Measurements from ENCODE around the gene OR6N2. TPM values are rescaled to one million over a fixed set of nuclear protein-coding genes. Genes with fewer than 3 reads are reported as not detected.

OR6N2 gene
- total RNA-seq, 1 donor from 2014 or later: not detected

- ATAC-seq: no peak
- intact Hi-C loops (cut with DNase I): no loop called here
These were observed 12.6 kb upstream of the OR6N2 start for GRCh38 chr1:158793604-158794003.

DNA sequence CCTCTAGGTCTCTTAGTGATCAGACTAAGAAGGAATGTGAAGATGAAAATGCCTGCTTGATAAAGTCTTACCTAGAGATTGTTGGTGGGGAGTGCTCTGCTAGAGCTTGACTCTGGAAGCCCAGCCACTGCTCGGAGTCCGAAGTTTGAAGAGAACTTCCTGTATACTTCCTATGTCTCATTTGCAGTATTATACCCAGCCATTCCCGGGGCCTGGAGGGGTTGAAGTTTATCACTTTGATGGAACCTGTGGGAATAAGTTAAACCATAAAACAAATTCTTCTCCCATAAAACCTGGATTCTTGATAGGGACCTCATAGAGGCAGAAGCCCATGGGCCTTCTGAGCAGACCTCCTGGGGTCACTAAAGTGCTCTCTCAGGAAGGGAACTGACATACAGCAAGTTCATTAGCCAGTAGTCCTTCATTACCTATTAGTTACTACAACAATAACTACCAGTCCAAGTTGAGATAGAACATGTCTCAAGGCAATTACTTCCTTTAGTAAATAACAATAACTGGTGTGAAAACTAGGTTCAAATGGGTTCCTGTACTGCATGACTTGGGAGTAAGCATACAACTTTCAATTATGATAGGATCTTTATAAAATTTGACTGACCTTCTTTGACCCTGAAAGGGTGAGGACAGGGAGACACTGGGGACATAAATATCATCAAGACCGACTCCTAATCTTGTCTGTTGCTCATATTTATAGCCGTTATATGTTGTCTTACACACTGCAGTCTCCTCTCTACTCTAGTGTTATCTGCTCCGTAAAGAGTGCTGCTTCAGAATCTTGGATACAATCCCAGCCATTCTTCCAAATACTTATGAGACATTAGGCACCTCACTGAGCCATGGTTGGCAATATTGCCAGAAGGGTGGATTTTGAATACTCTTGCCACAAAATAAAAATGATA lies 8.8 kb downstream of the OR6N2 start, which contains the start of gene OR6N1:
OR6N1 (minus strand) TSS at position 246 of the 917 bp plus-strand sequence. CDS start 5,513 bp downstream, outside the sequence.
- no peak for ATAC-seq
- intact Hi-C loops (cut with DNase I): no loop called here
- no peak for DNase-seq (ENCODE audit: missing footprints)

More at GRCh38 chr1:158793604-158794003, 12.6 kb upstream of the OR6N2 start:
- DNase-seq (ENCODE audit: missing footprints): no peak

DNA sequence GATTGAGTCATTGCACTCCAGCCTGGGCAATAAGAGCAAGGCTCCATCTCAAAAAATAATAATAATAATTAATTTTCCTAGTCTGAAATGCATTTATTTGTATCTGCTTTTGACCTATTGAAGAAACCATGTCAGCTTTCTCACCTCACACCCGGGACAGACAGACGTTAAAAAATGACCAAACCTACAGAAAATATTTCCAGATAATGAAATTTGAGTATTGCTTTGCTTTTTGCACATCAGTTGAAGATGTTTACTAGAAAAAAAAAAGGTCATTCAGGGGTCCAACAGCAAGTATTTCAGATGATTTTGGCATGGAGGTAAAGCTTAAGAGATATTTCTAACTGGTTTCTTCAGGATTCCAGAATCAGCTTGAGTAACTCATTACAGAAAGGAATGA lies 26.6 kb downstream of the OR6N2 start, which contains the start of gene OR6K6:
OR6K6 (plus strand) TSS at position 301 of the 400 bp plus-strand sequence. CDS start 168 bp downstream, outside the sequence.
- ATAC-seq (no peak), DNase-seq (ENCODE audit: missing footprints) (no peak)
- intact Hi-C loops (cut with DNase I): no loop called here

- no peak for DNase-seq (ENCODE audit: missing footprints)
- intact Hi-C loops (cut with DNase I): no loop called here
- no peak for ATAC-seq
These were observed 28.8 kb downstream of the OR6N2 start for GRCh38 chr1:158752155-158752712.

GRCh38 chr1:158735848-158736247 lies 45.2 kb downstream of the OR6N2 start:
- intact Hi-C loops (cut with DNase I): no loop called here
- ATAC-seq (no peak), DNase-seq (ENCODE audit: missing footprints) (no peak)

GRCh38 chr1:158732524-158732923 lies 48.5 kb downstream of the OR6N2 start:
- ATAC-seq: no peak
- no peak for DNase-seq (ENCODE audit: missing footprints)
- intact Hi-C loops (cut with DNase I): no loop called here

DNA sequence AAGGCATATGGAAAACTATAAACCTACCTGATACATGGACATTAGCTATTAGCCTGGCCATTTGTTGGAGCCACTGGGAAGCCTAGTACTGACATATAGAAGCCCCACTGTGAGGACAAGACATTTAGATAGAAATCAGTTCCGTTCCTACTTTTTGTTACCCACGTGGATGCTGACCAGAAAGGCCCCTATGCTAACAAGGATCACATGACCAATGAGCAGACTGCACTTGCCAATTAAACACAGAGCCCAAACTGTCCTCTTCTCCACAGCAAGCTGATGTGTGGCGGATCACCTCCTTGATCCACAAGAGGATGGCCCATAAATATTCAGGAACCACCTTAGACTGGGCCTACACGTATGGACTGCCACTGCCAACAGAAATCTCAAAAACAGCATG lies 49.3 kb downstream of the OR6N2 start:
- no peak for DNase-seq (ENCODE audit: missing footprints)
- no peak for ATAC-seq
- intact Hi-C loops (cut with DNase I): no loop called here

DNA sequence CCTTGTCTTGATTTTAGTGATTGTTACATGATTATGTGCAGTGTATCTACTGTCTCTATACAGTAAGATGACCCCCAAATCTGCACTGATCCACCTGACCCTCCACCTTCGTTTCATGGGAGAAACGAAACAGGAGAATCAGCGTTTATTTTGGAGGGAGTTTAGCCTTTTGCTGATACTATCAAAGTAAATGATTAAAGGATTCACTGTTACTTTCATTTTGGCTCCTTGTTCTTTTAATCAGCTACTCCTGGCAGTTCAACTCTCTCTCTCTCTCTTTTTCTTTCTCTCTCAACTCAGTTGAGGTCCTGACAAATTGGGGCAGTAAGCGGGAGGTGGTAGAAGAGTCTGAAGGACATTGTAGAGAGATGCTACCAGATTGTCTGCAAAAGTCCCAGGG lies 50.6 kb downstream of the OR6N2 start:
- intact Hi-C loops (cut with DNase I): no loop called here

GRCh38 chr1:158728510-158729225 lies 52.3 kb downstream of the OR6N2 start:
- no peak for ATAC-seq
- intact Hi-C loops (cut with DNase I): no loop called here
- no peak for DNase-seq (ENCODE audit: missing footprints)

More for the DNA sequence above, 50.6 kb downstream of the OR6N2 start:
- DNase-seq (ENCODE audit: missing footprints) (no peak), ATAC-seq (no peak)

DNA sequence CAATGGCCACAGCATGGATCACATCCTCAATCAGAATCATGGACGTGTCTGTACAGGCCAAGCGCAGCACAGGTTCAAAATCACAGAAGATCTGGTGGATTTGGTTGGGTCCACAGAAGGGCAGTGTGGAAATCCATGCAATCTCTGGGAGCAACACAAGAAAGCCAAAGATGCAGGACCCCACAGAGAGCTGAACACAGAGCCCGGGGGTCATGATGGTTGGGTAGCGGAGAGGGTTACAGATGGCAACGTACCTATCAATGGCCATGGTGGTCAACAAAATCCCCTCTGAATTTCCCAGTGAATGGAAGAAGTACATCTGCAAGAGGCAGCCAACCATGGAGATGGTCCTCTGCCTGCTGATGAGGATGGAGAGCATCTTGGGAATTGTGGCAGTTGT lies 56.6 kb downstream of the OR6N2 start:
- DNase-seq (ENCODE audit: missing footprints): no peak
- ATAC-seq: no peak
- intact Hi-C loops (cut with DNase I): no loop called here

Other genes starting within 250 kb of the OR6N2 start
- gene OR6Y1, start 226.8 kb downstream of the OR6N2 start, total RNA-seq: not detected
- not detected for gene OR6P1, start 210.6 kb downstream of the OR6N2 start, total RNA-seq
- gene OR10X1, start 201.3 kb downstream of the OR6N2 start, total RNA-seq: not detected
- not detected for gene OR10Z1, start 175.9 kb downstream of the OR6N2 start, total RNA-seq
- 0.08 TPM for gene SPTA1, start 94.5 kb downstream of the OR6N2 start, total RNA-seq
- not detected for gene OR6K2, start 80.6 kb downstream of the OR6N2 start, total RNA-seq
- not detected for gene OR6K3, start 60.5 kb downstream of the OR6N2 start, total RNA-seq
- not detected for gene OR6K6, start 26.5 kb downstream of the OR6N2 start, total RNA-seq
- not detected for gene OR6N1, start 9.0 kb downstream of the OR6N2 start, total RNA-seq
- 4.9 TPM for gene MNDA, start 50.1 kb upstream of the OR6N2 start, total RNA-seq
- gene PYHIN1, start 150.3 kb upstream of the OR6N2 start, total RNA-seq: 0.32 TPM
- gene IFI16, start 228.7 kb upstream of the OR6N2 start, total RNA-seq: 30.1 TPM